ENCODE results near the gene ASB1. TPM values are rescaled to one million over a fixed set of nuclear protein-coding genes. Genes with fewer than 3 reads are reported as not detected.

ASB1 gene
- polyA plus RNA-seq, 1 of the 3 experiments (the other 2 are of a cell fraction) = 33.3 TPM

- CTCF ChIA-PET = interaction anchor here (1.1 to 1.3 kb wide), 2 partner anchors 9 to 10 kb away, joined by 3 read pairs; no protein-coding TSS in a partner anchor
- H3K36me3 ChIP-seq (replicated peaks in 1 of 2; ENCODE audit: control insufficient read depth in 1 of 2, insufficient read depth in 2 of 2, low read length in 1 of 2) = peaks cover 57 to 71% of the 10 kb centered on the region in 2 experiments
- TF ChIP-seq REST (IDR thresholded peaks at IDR 0.05; ENCODE audit: low read depth, low read length) (no peak), RAD21 (IDR thresholded peaks at IDR 0.05; ENCODE audit: low read length) (no peak), MXI1 (IDR thresholded peaks at IDR 0.05; ENCODE audit: low read depth, low read length) (no peak), JUND (IDR thresholded peaks at IDR 0.05) (no peak), MAX (IDR thresholded peaks at IDR 0.05; ENCODE audit: low read depth) (no peak), EP300 (IDR thresholded peaks at IDR 0.05; ENCODE audit: borderline replicate concordance in 1 of 2, low read depth in 1 of 2, low read length in 1 of 2) (no peak), TCF12 (IDR thresholded peaks at IDR 0.05) (no peak), FOXM1 (IDR thresholded peaks at IDR 0.05; ENCODE audit: low read depth) (no peak), ELF1 (IDR thresholded peaks at IDR 0.05) (no peak), POLR2AphosphoS5 (IDR thresholded peaks at IDR 0.05; ENCODE audit: low read depth, low read length) (no peak), CTCF (IDR thresholded peaks at IDR 0.05) (no peak), CHD2 (IDR thresholded peaks at IDR 0.05; ENCODE audit: low read length, partially characterized antibody) (no peak), IRF3 (IDR thresholded peaks at IDR 0.05; ENCODE audit: low read depth, low read length) (no peak), RFX5 (IDR thresholded peaks at IDR 0.05; ENCODE audit: low read length) (no peak), RXRA (IDR thresholded peaks at IDR 0.05; ENCODE audit: borderline replicate concordance, low read depth) (no peak), NFIC (IDR thresholded peaks at IDR 0.05; ENCODE audit: borderline replicate concordance) (no peak), USF2 (IDR thresholded peaks at IDR 0.05; ENCODE audit: borderline replicate concordance, low read depth, low read length) (no peak), NRF1 (IDR thresholded peaks at IDR 0.05; ENCODE audit: low read depth, low read length) (no peak), FOSL2 (IDR thresholded peaks at IDR 0.05; ENCODE audit: borderline replicate concordance, low read depth) (no peak), RCOR1 (IDR thresholded peaks at IDR 0.05; ENCODE audit: low read length) (no peak)
- H2AFZ ChIP-seq (ENCODE audit: low read depth) = no peak overlapping the region
- H3K9me3 ChIP-seq = no peaks in the 10 kb centered on the region
- no peak for DNase-seq
- peaks cover 33% of the 10 kb centered on the region for H4K20me1 ChIP-seq (ENCODE audit: insufficient read depth)
- H3K27ac ChIP-seq (ENCODE audit: low read depth in 2 of 2, low read length in 1 of 2) = peak overlapping the region in 1 of 2 experiments; percentile 84; a peak in 2 of 4 replicates
- no peak overlapping the region for H3K4me3 ChIP-seq (ENCODE audit: low read depth in 2 of 2, low read length in 1 of 2)
- peaks cover 100% of the 10 kb centered on the region for H3K79me2 ChIP-seq (ENCODE audit: insufficient read depth)
- no peaks in the 10 kb centered on the region for H3K27me3 ChIP-seq (ENCODE audit: insufficient read depth)
- peak overlapping the region; percentile 27; the same call in 1 of the 2 replicates for H3K4me2 ChIP-seq
- POLR2A ChIA-PET = no interaction called here
- H3K9ac ChIP-seq = no peak overlapping the region
- H3F3A ChIP-seq (replicated peaks; ENCODE audit: insufficient read depth) = peaks cover 4% of the 10 kb centered on the region
- no peaks in the 10 kb centered on the region for H3K9me2 ChIP-seq
- peaks cover 10 to 14% of the 10 kb centered on the region in 2 experiments; a peak in 3 of 4 replicates for H3K4me1 ChIP-seq (ENCODE audit: control insufficient read depth in 1 of 2, insufficient read depth in 2 of 2, low read depth in 1 of 2, low read length in 1 of 2)
- 99% methylated on average over 4 of the region's 4 CpGs for WGBS (ENCODE audit: low lambda C conversion rate)
These were observed 13.6 kb downstream of the ASB1 start for GRCh38 chr2:238440331-238440730.

All from SK-N-SH (cell line).